ENCODE measurements around the gene FAM234B.

The FAM234B gene

GRCh38 chr12:13044002-13044905 is at the start of gene FAM234B:
Gene FAM234B, plus strand, starts transcription at chr12:13044381. Its CDS starts 23 bp downstream, at chr12:13044404.
- peak; percentile 48 for DNase-seq (ENCODE audit: low spot score)

GRCh38 chr12:12995088-12995487 is 49.1 kb upstream of the FAM234B start:
- DNase-seq (ENCODE audit: low spot score): no peak

GRCh38 chr12:12996209-12996608 is 48.0 kb upstream of the FAM234B start:
- no peak for DNase-seq (ENCODE audit: low spot score)

DNA sequence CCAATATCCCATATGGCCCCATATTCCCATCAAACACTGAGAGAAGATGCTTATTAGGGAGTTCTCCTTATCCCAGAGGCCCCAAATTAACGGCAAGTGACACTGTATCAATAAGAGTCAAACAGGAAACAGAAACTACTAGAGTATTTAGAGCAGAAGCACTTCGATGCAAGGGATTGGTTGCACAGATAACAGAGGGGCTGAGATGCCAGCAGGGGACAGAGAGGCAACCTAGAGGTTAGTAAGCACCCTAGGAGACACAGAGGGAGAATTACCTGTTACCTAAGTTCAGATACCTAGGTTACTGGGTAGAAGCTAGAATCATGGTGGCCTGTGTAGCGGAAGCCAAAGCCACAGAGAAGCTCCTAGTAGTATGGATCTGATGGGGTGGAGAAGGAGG is 47.0 kb upstream of the FAM234B start:
- no peak for DNase-seq (ENCODE audit: low spot score)

DNA sequence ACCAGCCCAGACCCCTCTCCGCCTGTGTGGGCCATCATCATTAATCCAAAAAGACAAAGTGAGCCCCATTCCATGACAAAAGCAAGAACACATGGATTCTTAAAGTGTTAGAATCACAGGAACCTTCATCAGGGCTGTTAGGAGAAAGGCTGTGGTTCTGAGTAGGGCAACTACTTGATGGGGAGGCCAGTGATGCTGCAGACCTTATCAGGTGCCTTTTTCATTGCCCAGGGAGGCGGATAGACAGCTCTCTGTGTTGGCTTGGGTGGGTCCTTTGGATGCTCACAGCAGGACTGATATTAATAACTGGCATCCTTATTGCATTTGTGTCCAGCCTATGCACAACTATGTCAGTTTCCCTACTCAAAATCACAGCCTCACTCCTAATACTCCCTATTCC is 46.4 kb upstream of the FAM234B start:
- no peak for DNase-seq (ENCODE audit: low spot score)

- no peak for DNase-seq (ENCODE audit: low spot score)
Observed at GRCh38 chr12:12998248-12998647, 45.9 kb upstream of the FAM234B start.

DNA sequence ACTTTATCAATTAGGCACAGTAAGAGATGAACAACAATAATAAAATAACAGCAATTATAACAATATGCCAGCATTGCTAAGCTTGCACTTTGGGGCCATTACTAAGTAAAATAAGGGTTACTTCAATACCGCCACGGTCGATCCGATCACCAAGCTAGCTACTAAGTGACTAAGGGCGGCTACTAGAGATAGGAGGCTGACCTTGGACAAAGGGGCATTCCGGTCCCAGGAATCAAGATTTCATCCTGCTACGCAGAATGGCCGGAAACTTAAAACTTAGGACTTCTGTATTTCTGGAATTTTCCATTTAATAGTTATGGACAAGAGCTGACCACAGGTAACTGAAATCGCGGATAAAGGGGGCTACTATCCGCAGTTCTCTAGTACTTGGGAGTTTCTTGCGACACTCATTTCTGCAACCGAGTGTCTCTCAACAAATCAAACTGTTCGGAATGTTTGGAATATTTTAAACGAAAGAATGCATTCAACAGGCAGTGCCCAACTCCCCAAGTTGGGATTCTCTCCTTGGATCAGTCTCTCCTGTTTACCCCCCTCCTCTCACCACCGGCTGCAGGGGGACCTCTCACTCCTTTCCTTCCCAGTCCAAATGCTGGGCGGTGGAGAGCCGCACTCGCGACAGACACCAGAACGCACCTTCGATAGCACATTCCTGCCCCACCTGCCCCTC is 44.8 kb upstream of the FAM234B start:
- no peak for DNase-seq (ENCODE audit: low spot score)

DNA sequence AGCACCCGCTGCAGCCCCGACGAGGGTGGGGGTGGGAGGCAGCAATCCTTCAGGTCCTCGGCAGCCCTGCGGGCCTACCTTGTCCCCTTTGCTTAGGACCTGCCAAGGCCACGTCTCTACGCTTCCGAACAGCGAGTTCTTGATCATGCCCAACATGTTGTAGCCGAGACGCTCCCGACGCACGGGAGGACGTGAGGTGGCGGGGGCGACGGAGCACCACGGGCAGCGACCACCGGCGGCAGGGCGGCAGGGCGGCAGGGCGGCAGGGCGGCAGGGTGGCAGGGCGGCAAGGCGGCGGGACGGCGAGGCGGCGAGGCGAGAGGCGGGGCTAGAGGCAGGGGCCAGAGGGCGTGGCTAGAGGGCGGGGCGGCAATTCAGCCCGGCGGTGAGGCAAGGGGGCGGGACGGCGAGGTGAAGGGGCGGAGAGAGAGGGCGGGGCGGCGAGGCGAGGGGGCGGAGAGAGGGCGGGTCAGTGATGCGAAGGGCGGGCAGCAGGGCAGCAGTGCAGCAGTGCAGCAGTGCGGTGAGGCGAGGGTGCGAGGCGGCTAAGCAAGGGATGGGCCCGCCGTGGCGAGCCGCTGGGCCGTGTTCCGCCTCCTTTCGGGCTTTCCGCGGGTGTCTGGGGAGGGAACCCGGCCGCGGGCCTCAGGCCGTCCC is 44.1 kb upstream of the FAM234B start, which contains the start of gene HEBP1:
TSS of gene HEBP1 (minus strand) at position 307 of the 657 bp plus-strand sequence. CDS start at position 156, 151 bp downstream.
- DNase-seq (ENCODE audit: low spot score): peak; percentile 85

DNA sequence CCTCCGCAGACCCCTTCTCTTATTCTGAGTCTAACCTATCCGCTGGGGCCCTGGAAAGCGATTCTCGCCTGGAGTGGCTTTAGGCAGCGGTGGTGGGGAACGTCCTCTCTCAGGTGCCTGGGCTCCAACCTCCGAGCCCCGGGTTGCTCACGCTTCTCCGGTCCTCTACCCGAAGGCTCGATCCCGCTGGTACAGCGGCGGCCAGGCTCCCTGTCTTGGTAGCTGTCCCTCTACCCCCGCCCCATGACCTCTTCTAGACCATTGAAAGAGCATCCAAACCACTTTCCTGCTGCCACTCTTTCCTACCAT is 43.6 kb upstream of the FAM234B start:
- DNase-seq (ENCODE audit: low spot score): peak; percentile 58

DNA sequence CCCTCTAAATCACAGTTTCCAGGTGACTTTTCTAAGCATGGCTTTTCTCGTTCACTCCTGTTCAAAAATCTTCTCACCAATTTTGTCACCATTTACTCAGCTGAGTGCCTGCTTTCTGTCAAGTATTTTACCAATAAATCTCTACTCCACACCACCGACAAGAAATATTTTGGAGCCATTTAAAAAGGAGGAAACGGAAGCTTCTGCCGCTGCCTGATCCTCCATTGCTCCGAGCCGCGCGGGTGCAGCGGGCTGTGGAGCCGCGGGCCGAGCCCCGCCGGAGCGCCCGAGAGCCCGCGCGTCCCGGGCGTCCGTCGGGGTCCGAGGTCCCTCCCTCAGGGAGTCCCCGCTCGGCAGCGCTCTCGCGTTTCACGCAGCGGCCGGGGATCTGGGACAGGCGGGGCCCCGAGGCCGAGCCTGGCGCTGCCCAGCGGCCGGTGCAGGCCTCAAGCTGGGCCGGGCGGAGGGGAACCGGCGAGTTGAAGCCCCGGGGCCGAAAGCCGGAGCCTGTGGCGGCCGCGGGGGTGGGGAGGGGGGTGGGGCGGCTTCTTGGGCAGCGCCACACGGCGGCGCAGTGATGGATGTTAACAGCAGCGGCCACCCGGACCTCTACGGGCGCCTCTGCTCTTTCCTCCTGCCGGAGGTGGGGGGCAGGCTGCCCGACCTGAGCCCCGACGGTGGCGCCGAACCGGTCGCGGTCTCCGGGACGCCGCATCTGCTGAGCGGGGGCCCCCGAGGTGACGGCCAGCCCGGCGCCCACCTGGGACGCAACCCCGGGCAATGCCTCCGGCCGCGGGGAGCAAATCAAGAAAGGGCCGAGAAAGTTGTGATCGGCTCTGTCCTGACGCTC is 43.0 kb upstream of the FAM234B start:
- DNase-seq (ENCODE audit: low spot score): peak; percentile 49

- DNase-seq (ENCODE audit: low spot score): no peak
Observed at GRCh38 chr12:13001775-13002040, 42.5 kb upstream of the FAM234B start.

- DNase-seq (ENCODE audit: low spot score): no peak
Observed at GRCh38 chr12:13002301-13003097, 41.7 kb upstream of the FAM234B start.

DNA sequence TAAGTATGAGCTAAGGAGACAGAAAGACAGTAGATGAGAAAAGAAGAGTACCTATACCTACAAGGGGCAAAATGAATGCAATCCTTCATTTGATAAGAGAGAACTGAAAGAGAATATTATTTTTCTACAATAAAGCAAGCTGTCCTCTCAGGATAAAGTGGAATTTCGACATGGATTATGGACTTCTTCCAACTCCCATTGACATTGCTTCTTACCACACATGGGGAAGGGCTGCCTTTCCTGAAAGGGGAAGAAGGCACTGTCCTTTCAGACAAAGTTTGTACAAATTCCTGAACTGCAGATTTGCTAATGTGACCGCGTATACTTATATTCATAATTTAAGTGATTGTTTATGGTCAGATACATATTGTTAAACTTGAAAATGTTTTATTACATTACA is 39.8 kb upstream of the FAM234B start:
- DNase-seq (ENCODE audit: low spot score): no peak

GRCh38 chr12:13004986-13005385 is 39.2 kb upstream of the FAM234B start:
- no peak for DNase-seq (ENCODE audit: low spot score)

DNA sequence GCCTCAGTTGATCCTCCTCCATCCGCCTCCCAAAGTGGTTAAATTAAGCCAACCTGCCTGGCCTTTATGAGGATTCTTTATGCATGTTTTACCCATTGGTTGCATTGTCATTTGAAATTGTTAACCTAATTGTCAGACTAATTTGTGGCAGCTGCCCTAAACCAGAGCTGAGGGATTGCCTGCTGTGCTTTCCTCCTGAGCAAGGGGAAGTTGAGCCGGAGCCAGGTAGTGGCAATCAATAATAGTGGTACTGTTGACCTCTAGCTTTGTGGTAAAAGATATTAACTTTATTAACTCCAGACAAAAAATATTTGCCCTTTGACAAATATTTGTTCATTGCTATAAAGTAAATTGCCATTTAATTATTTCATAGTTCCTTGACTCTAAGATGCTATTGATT is 38.5 kb upstream of the FAM234B start:
- DNase-seq (ENCODE audit: low spot score): no peak

DNA sequence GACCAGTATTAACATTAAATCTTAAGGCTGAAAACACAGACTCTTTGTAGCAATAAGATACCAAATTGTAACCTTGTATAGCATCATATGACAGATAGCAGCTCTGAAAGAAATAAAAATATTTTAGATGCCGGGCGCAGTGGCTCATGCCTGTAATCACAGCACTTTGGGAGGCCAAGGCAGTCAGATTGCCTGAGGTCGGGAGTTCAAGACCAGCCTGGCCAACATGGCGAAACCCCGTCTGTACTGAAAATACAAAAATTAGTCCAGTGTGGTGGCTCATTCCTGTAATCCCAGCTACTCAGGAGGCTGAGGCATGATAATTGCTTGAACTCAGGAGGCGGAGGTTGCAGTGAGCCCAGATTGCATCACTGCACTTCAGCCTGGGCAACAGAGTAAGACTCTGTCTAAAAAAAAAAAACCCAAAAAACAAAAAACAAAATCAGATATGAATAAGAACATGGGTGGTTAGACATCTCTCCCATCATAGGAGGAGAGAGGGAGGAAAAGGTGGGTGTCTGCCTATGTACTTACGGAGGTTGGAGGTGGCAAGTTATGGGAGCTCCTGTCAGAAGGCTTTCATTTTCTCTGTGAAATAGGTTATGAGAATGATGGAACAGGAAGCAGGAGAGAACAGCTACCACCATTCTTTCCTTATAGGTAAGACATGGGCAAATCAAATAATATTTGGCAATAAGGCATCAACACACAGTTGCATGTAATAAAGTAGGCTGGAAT is 36.5 kb upstream of the FAM234B start:
- no peak for DNase-seq (ENCODE audit: low spot score)

DNA sequence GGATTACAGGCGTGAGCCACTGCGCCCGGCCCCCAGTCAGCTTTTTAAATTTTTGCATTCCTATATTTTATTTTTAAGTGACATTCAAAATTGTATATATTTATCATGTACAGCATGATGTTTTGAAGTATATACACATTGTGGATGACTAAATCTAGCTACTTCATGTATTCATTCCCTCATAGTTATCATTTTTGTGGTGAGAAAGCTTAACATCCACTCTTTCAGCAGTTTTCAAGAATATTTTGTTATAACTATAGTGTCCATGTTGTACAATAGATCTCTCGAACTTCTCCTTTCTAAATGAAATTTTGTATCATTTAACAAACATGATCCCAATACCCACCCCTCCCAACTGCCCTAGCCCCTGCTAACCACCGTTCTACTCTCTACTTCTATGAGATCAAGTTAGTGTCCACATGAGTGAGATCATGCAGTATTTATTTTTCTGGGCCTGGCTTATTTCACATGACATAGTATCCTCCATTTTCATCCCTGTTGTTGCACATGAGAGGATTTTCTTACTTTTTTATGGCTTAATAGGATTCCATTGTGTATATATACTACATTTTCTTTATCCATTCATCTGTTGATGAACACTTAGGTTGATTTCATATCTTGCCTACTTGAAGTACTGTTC is 35.3 kb upstream of the FAM234B start:
- no peak for DNase-seq (ENCODE audit: low spot score)

GRCh38 chr12:13011098-13011497 is 33.1 kb upstream of the FAM234B start:
- DNase-seq (ENCODE audit: low spot score): no peak

GRCh38 chr12:13022851-13023271 is 21.3 kb upstream of the FAM234B start:
- no peak for DNase-seq (ENCODE audit: low spot score)

All from pons (tissue), 1 donor.